Measurements from ENCODE around the gene MCF2L. TPM values are rescaled to one million over a fixed set of nuclear protein-coding genes. Genes with fewer than 3 reads are reported as not detected.
"Not testable (repeated sequence)": the region's sequence is repeated elsewhere in the genome, so short reads cannot be mapped to it uniquely, and the experiment has no call there.

Gene MCF2L
- total and polyA plus RNA-seq, 10 of the 15 experiments (the other 5 are each of a cell fraction or from before 2014, with no cell fraction given): 0.06 to 1.1 (median 0.21) TPM; not detected in 2

DNA sequence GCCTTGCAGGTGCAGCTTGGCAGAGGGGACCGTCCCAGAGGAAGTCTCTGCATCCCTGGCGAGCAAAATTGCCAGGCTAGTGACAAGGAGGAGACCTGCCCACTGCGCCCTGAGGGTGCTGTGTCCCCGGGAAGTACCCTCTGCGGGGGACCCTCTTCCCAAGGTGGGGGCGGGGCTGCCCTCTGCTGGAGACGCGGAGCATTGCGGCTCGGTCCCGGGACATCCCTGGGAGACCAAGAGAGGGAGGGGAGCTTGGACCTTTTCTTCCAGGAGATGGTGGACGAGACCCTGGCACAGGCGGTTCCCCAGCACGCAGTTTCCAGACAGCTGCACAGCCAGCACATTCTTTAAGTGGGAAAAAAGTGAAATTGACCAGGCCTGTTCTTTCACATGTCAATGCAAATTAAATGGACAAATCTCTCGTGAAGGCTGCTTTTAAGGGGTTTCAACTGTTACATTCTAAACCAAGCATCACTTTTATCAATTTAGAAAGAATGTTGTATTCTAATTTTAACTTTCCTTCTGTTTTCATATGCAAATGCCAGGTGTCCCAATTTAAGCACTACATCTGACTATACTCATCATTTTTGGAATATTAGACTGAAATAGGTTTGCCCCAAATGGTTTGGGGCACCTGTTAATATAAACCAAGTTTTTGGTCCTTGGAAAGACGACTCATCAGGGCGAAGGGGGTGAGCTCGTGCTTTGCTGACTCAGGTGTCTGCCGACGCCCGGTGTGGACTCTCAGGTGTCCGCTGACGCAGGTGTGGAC, 60.7 kb downstream of the MCF2L start:
- no TSS peak for BruUV-seq (replicated peaks)
- no peak for TF ChIP-seq STAT1 (conservative IDR thresholded peaks at IDR 0.05)
- TF ChIP-seq RELA (IDR thresholded peaks at IDR 0.05; ENCODE audit: borderline replicate concordance, partially characterized antibody): no peak
- TF ChIP-seq, protein P1, sequence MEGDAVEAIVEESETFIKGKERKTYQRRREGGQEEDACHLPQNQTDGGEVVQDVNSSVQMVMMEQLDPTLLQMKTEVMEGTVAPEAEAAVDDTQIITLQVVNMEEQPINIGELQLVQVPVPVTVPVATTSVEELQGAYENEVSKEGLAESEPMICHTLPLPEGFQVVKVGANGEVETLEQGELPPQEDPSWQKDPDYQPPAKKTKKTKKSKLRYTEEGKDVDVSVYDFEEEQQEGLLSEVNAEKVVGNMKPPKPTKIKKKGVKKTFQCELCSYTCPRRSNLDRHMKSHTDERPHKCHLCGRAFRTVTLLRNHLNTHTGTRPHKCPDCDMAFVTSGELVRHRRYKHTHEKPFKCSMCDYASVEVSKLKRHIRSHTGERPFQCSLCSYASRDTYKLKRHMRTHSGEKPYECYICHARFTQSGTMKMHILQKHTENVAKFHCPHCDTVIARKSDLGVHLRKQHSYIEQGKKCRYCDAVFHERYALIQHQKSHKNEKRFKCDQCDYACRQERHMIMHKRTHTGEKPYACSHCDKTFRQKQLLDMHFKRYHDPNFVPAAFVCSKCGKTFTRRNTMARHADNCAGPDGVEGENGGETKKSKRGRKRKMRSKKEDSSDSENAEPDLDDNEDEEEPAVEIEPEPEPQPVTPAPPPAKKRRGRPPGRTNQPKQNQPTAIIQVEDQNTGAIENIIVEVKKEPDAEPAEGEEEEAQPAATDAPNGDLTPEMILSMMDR (IDR thresholded peaks at IDR 0.05 in 2 of 3, conservative IDR thresholded peaks at IDR 0.05 in 1 of 3; ENCODE audit: control insufficient read depth in 2 of 3, extremely low read depth in 1 of 3, insufficient read depth in 1 of 3, low read depth in 3 of 3, low read length in 3 of 3): peak; percentile 60 to 90 (median 70)
- no peak for TF ChIP-seq SMARCA5 (IDR thresholded peaks at IDR 0.05)
- peak; percentile 47 for TF ChIP-seq RAD21 (IDR thresholded peaks at IDR 0.05; ENCODE audit: insufficient read depth, low read depth, low read length)
- no peak for TF ChIP-seq CBX5 (IDR thresholded peaks at IDR 0.05; ENCODE audit: low read depth)
- TF ChIP-seq, protein P2, sequence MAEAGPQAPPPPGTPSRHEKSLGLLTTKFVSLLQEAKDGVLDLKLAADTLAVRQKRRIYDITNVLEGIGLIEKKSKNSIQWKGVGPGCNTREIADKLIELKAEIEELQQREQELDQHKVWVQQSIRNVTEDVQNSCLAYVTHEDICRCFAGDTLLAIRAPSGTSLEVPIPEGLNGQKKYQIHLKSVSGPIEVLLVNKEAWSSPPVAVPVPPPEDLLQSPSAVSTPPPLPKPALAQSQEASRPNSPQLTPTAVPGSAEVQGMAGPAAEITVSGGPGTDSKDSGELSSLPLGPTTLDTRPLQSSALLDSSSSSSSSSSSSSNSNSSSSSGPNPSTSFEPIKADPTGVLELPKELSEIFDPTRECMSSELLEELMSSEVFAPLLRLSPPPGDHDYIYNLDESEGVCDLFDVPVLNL (IDR thresholded peaks at IDR 0.05; ENCODE audit: low read depth, low read length): no peak
- TF ChIP-seq NFYB (IDR thresholded peaks at IDR 0.05; ENCODE audit: insufficient read depth, low read depth, low read length): no peak
- TF ChIP-seq MEF2A (IDR thresholded peaks at IDR 0.05; ENCODE audit: insufficient read depth, low read depth, low read length): no peak
- no peak for TF ChIP-seq CREB1 (IDR thresholded peaks at IDR 0.05; ENCODE audit: low read depth)
- no peak for TF ChIP-seq NFYA (IDR thresholded peaks at IDR 0.05; ENCODE audit: borderline replicate concordance, low read depth, low read length)
- peak; percentile 42; the same call in 1 of the 2 replicates for TF ChIP-seq SMC3 (IDR thresholded peaks at IDR 0.05; ENCODE audit: borderline replicate concordance, low read length)
- TF ChIP-seq TCF7 (IDR thresholded peaks at IDR 0.05; ENCODE audit: borderline replicate concordance): no peak
- TF ChIP-seq NBN (IDR thresholded peaks at IDR 0.05): no peak
- TF ChIP-seq FOXM1 (IDR thresholded peaks at IDR 0.05; ENCODE audit: low read depth, low read length): no peak
- in situ Hi-C loops (cut with MboI) (no loop called here), intact Hi-C loops (cut with micrococcal nuclease; ENCODE audit: unreplicated experiment) (loop anchor here (1.0 to 10.0 kb wide), 2 partner anchors 87 to 365 kb away; no protein-coding TSS in a partner anchor)
- Histone ChIP-seq H3K79me2 (ENCODE audit: control insufficient read depth, insufficient read depth, low read length) (no peaks in the 10 kb centered on the region), H3K9me3 (replicated peaks; ENCODE audit: control insufficient read depth, insufficient read depth, low read length) (no peaks in the 10 kb centered on the region), H4K20me1 (ENCODE audit: control insufficient read depth, insufficient read depth) (no peaks in the 10 kb centered on the region), H2AFZ (ENCODE audit: control insufficient read depth, low read depth, low read length) (no peak overlapping the region), H3K4me1 (ENCODE audit: control insufficient read depth, insufficient read depth, low read length) (no peaks in the 10 kb centered on the region), H3K27me3 (replicated peaks in 1 of 2; ENCODE audit: control insufficient read depth in 2 of 2, insufficient read depth in 2 of 2, low read length in 1 of 2) (no peaks in the 10 kb centered on the region; a peak in 2 of 4 replicates), H3K4me3 (no peak overlapping the region), H3K9ac (ENCODE audit: control insufficient read depth, insufficient read depth, low read length) (no peak overlapping the region), H3K27ac (ENCODE audit: control insufficient read depth, insufficient read depth) (no peak overlapping the region), H3K36me3 (ENCODE audit: control insufficient read depth in 2 of 2, insufficient read depth in 2 of 2, low read length in 1 of 2) (no peaks in the 10 kb centered on the region), H3K4me2 (ENCODE audit: control insufficient read depth, insufficient read depth) (no peak overlapping the region)
- CTCF ChIA-PET: interaction anchor here (0.6 to 1.7 kb wide), 5 partner anchors 11 to 415 kb away, joined by 3 to 7 read pairs (median 4); no protein-coding TSS in a partner anchor
- POLR2A ChIA-PET: no interaction called here
- SMC1A ChIA-PET (ENCODE audit: uncharacterized antibody, unreplicated experiment): interaction anchor here (0.6 kb wide), 1 partner anchor 814 kb away, joined by 3 read pairs; no protein-coding TSS in a partner anchor
- ATAC-seq (peak; percentile 66), DNase-seq (ENCODE audit: low read depth, low spot score) (no peak), FAIRE-seq (no peak)
- WGBS (ENCODE audit: insufficient coverage, insufficient replicate concordance, low lambda C conversion rate, missing lambda C conversion rate): 21% methylated on average over 21 of the region's 23 CpGs
- RAD21 ChIA-PET (ENCODE audit: unreplicated experiment): no interaction called here

DNA sequence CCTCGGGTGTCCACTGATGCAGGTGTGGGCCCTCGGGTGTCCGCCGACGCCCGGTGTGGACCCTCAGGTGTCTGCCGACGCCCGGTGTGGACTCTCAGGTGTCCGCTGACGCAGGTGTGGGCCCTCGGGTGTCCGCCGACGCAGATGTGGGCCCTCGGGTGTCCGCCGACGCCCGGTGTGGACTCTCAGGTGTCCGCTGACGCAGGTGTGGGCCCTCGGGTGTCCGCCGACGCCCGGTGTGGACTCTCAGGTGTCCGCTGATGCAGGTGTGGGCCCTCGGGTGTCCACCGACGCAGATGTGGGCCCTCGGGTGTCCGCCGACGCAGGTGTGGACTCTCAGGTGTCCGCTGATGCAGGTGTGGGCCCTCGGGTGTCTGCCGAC, 61.2 kb downstream of the MCF2L start:
- H3K9ac ChIP-seq (ENCODE audit: control insufficient read depth, insufficient read depth, low read length); H3K36me3 ChIP-seq (ENCODE audit: control insufficient read depth in 2 of 2, insufficient read depth in 2 of 2, low read length in 1 of 2); H3K27me3 ChIP-seq (replicated peaks in 1 of 2; ENCODE audit: control insufficient read depth in 2 of 2, insufficient read depth in 2 of 2, low read length in 1 of 2); H3K4me3 ChIP-seq; ATAC-seq; POLR2A ChIA-PET; SMC1A ChIA-PET (ENCODE audit: uncharacterized antibody, unreplicated experiment); BruUV-seq (replicated peaks); H4K20me1 ChIP-seq (ENCODE audit: control insufficient read depth, insufficient read depth); H3K4me2 ChIP-seq (ENCODE audit: control insufficient read depth, insufficient read depth); H3K9me3 ChIP-seq (replicated peaks; ENCODE audit: control insufficient read depth, insufficient read depth, low read length); H2AFZ ChIP-seq (ENCODE audit: control insufficient read depth, low read depth, low read length); in situ Hi-C loops (cut with MboI); intact Hi-C loops (cut with micrococcal nuclease; ENCODE audit: unreplicated experiment); FAIRE-seq; H3K27ac ChIP-seq (ENCODE audit: control insufficient read depth, insufficient read depth); DNase-seq (ENCODE audit: low read depth, low spot score); H3K4me1 ChIP-seq (ENCODE audit: control insufficient read depth, insufficient read depth, low read length); H3K79me2 ChIP-seq (ENCODE audit: control insufficient read depth, insufficient read depth, low read length); RAD21 ChIA-PET (ENCODE audit: unreplicated experiment): not testable (repeated sequence)
- 60% methylated on average over 19 of the region's 38 CpGs for WGBS (ENCODE audit: insufficient coverage, insufficient replicate concordance, low lambda C conversion rate, missing lambda C conversion rate)
- CTCF ChIA-PET: interaction anchor here (1.2 to 1.3 kb wide), 2 partner anchors 10 to 416 kb away, joined by 3 to 4 read pairs; no protein-coding TSS in a partner anchor
